HEK293 (cell line): ENCODE measurements around the gene MAP2.

Experiments used
- EGR2 ChIP-seq: fragments of 450-650 bp; formaldehyde crosslinking; IDR thresholded peaks from 2 replicates; pipeline ENCODE4 v1.5.1; 2016; ENCODE audit warnings: low read depth, missing biosample characterization, missing genetic modification characterization
- GLI2 ChIP-seq: fragments of 450-650 bp; formaldehyde crosslinking; IDR thresholded peaks from 2 replicates; pipeline ENCODE4; 2017; ENCODE audit warnings: missing biosample characterization, missing genetic modification characterization, low read depth, borderline replicate concordance
- PRDM1 ChIP-seq: fragments of 450-650 bp; formaldehyde crosslinking; IDR thresholded peaks from 2 replicates; pipeline ENCODE4; 2016; ENCODE audit warnings: missing biosample characterization, missing genetic modification characterization
- RBAK ChIP-seq: fragments of 450-650 bp; formaldehyde crosslinking; IDR thresholded peaks from 2 replicates; pipeline ENCODE4 v1.5.1; 2016; ENCODE audit warnings: missing biosample characterization, missing genetic modification characterization
- SP2 ChIP-seq: fragments of 450-650 bp; formaldehyde crosslinking; IDR thresholded peaks from 2 replicates; pipeline ENCODE4 v1.5.1; 2016; ENCODE audit warnings: missing biosample characterization, missing genetic modification characterization
- TCF7L2 ChIP-seq: IDR thresholded peaks from 2 replicates; pipeline ENCODE4 v1.6.1; 2011; ENCODE audit warnings: low read depth, mild to moderate bottlenecking, inconsistent platforms, low read length, moderate library complexity, borderline replicate concordance
- YY1 ChIP-seq: fragments of 450-650 bp; formaldehyde crosslinking; IDR thresholded peaks from 2 replicates; pipeline ENCODE4 v1.5.1; 2018; ENCODE audit warnings: missing biosample characterization, missing genetic modification characterization
- ZEB2 ChIP-seq: fragments of 450-650 bp; formaldehyde crosslinking; IDR thresholded peaks from 2 replicates; pipeline ENCODE4 v1.5.1; 2016; ENCODE audit warnings: missing biosample characterization, missing genetic modification characterization
- ZIC2 ChIP-seq: fragments of 450-650 bp; formaldehyde crosslinking; IDR thresholded peaks from 2 replicates; pipeline ENCODE4 v1.5.1; 2016; ENCODE audit warnings: missing biosample characterization, missing genetic modification characterization
- ZNF19 ChIP-seq: fragments of 450-650 bp; formaldehyde crosslinking; IDR thresholded peaks from 2 replicates; pipeline ENCODE4; 2016; ENCODE audit warnings: missing biosample characterization, missing genetic modification characterization, low read depth
- ZNF248 ChIP-seq: fragments of 450-650 bp; formaldehyde crosslinking; IDR thresholded peaks from 2 replicates; pipeline ENCODE4 v1.5.1; 2017; ENCODE audit warnings: missing biosample characterization, missing genetic modification characterization
- ZNF341 ChIP-seq: fragments of 450-650 bp; formaldehyde crosslinking; IDR thresholded peaks from 2 replicates; pipeline ENCODE4; 2016; ENCODE audit warnings: low read depth, missing biosample characterization, missing genetic modification characterization
- ZNF37A ChIP-seq: fragments of 450-650 bp; IDR thresholded peaks from 2 replicates; pipeline ENCODE4 v1.5.1; 2018; ENCODE audit warnings: missing biosample characterization, missing genetic modification characterization
- ZNF404 ChIP-seq: fragments of 450-650 bp; formaldehyde crosslinking; IDR thresholded peaks from 2 replicates; pipeline ENCODE4 v1.5.1; 2017; ENCODE audit warnings: missing biosample characterization, missing genetic modification characterization
- ZNF514 ChIP-seq: fragments of 450-650 bp; formaldehyde crosslinking; IDR thresholded peaks from 2 replicates; pipeline ENCODE4 v1.5.1; 2016; ENCODE audit warnings: missing biosample characterization, missing genetic modification characterization
- ZNF529 ChIP-seq: fragments of 450-650 bp; formaldehyde crosslinking; IDR thresholded peaks from 2 replicates; pipeline ENCODE4 v1.5.1; 2017; ENCODE audit warnings: missing genetic modification characterization, missing biosample characterization; ENCODE audit not compliant: insufficient replicate concordance
- ZNF660 ChIP-seq: fragments of 450-650 bp; IDR thresholded peaks from 2 replicates; pipeline ENCODE4 v1.5.1; 2018; ENCODE audit warnings: missing biosample characterization, mild to moderate bottlenecking, missing genetic modification characterization
- ZNF791 ChIP-seq: fragments of 450-650 bp; formaldehyde crosslinking; IDR thresholded peaks from 2 replicates; pipeline ENCODE4 v1.5.1; 2016; ENCODE audit warnings: missing biosample characterization, missing genetic modification characterization
- TF ChIP-seq, protein P1 (sequence below): fragments of 450-650 bp; formaldehyde crosslinking; IDR thresholded peaks from 2 replicates; pipeline ENCODE4 v1.5.1; 2016; ENCODE audit warnings: missing biosample characterization, missing genetic modification characterization
- TF ChIP-seq, protein P2 (sequence below): fragments of 450-650 bp; formaldehyde crosslinking; IDR thresholded peaks from 2 replicates; pipeline ENCODE4 v1.5.1; 2017; ENCODE audit warnings: missing biosample characterization, missing genetic modification characterization
- TF ChIP-seq, protein P3 (sequence below): fragments of 450-650 bp; formaldehyde crosslinking; IDR thresholded peaks from 2 replicates; pipeline ENCODE4 v1.5.1; 2016; ENCODE audit warnings: missing biosample characterization, missing genetic modification characterization
- TF ChIP-seq, protein P4 (sequence below): fragments of 450-650 bp; formaldehyde crosslinking; IDR thresholded peaks from 2 replicates; pipeline ENCODE4 v1.5.1; 2016; ENCODE audit warnings: missing biosample characterization, missing genetic modification characterization, borderline replicate concordance
- TF ChIP-seq, protein P5 (sequence below): fragments of 450-650 bp; formaldehyde crosslinking; IDR thresholded peaks from 2 replicates; pipeline ENCODE4 v1.5.1; 2016; ENCODE audit warnings: missing biosample characterization, missing genetic modification characterization
- TF ChIP-seq, protein P6 (sequence below): fragments of 450-650 bp; formaldehyde crosslinking; IDR thresholded peaks from 2 replicates; pipeline ENCODE4 v1.5.1; 2016; ENCODE audit warnings: missing biosample characterization, missing genetic modification characterization, borderline replicate concordance
- TF ChIP-seq, protein P7 (sequence below): fragments of 450-650 bp; formaldehyde crosslinking; IDR thresholded peaks from 2 replicates; pipeline ENCODE4 v1.5.0; 2017; ENCODE audit warnings: missing biosample characterization, missing genetic modification characterization, borderline replicate concordance

Gene MAP2

DNA sequence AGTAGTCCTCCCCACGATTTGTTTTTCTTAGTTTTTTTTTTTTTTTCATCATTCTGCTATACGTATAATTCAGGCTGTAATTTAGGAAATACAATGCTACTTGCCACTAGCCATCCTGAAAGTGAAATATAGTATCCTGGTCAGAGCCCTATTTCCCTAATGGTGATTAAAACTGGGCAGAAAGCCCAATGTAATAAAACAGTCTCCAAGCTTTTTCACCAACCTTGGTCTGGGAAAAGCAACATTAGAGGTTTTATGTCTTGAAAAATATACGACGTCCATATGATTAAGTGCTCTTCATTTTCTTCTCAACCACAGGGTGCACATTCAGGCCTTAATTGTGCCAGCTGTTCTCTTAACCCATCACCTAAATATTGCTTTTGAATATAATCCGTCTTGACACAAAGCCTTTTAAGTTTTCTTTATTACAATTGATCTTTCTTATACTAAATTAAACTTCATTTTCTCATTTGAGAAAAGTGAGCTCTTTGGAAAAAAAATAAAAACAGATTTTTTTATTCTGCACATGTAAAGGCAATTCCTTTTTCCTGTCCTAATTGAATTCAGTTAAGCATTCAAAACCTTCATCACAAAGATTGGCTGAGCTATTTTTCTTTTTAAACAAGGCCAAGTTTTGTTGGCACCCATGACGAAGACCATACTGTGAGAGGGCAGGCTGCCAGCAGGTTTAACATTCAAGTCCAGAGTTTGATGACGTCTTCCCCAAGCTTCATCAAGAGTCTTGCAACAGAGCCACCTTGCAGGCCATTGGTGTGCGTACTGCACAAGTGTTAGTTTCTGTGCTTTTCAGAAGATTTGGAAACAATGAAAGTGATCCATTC, 52.7 kb downstream of the MAP2 start (continued):
- TF ChIP-seq, protein P1, sequence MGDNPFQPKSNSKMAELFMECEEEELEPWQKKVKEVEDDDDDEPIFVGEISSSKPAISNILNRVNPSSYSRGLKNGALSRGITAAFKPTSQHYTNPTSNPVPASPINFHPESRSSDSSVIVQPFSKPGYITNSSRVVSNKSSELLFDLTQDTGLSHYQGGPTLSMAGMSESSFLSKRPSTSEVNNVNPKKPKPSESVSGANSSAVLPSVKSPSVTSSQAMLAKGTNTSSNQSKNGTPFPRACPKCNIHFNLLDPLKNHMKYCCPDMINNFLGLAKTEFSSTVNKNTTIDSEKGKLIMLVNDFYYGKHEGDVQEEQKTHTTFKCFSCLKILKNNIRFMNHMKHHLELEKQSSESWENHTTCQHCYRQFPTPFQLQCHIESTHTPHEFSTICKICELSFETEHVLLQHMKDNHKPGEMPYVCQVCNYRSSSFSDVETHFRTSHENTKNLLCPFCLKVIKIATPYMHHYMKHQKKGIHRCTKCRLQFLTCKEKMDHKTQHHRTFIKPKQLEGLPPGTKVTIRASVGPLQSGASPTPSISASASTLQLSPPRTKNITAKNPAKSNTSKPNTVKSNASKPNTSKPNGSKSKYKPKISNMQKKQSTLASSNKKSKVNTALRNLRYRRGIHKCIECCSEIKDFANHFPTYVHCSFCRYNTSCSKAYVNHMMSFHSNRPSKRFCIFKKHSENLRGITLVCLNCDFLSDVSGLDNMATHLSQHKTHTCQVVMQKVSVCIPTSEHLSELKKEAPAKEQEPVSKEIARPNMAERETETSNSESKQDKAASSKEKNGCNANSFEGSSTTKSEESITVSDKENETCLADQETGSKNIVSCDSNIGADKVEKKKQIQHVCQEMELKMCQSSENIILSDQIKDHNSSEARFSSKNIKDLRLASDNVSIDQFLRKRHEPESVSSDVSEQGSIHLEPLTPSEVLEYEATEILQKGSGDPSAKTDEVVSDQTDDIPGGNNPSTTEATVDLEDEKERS: no peak
- TF ChIP-seq ZNF529 (tag by site-specific recombination): no peak
- TF ChIP-seq ZEB2 (tag by site-specific recombination): peak; percentile 74
- 0 out of 2 replicates have a peak, but pooled peaks have one; percentile 50 for TF ChIP-seq PRDM1
- peak; percentile 51 for TF ChIP-seq ZIC2 (tag by site-specific recombination)
- TF ChIP-seq, protein P2, sequence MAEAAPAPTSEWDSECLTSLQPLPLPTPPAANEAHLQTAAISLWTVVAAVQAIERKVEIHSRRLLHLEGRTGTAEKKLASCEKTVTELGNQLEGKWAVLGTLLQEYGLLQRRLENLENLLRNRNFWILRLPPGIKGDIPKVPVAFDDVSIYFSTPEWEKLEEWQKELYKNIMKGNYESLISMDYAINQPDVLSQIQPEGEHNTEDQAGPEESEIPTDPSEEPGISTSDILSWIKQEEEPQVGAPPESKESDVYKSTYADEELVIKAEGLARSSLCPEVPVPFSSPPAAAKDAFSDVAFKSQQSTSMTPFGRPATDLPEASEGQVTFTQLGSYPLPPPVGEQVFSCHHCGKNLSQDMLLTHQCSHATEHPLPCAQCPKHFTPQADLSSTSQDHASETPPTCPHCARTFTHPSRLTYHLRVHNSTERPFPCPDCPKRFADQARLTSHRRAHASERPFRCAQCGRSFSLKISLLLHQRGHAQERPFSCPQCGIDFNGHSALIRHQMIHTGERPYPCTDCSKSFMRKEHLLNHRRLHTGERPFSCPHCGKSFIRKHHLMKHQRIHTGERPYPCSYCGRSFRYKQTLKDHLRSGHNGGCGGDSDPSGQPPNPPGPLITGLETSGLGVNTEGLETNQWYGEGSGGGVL (tag by site-specific recombination): no peak
- TF ChIP-seq ZNF514 (tag by site-specific recombination): no peak
- no peak for TF ChIP-seq ZNF404 (tag by site-specific recombination)
- TF ChIP-seq, protein P3, sequence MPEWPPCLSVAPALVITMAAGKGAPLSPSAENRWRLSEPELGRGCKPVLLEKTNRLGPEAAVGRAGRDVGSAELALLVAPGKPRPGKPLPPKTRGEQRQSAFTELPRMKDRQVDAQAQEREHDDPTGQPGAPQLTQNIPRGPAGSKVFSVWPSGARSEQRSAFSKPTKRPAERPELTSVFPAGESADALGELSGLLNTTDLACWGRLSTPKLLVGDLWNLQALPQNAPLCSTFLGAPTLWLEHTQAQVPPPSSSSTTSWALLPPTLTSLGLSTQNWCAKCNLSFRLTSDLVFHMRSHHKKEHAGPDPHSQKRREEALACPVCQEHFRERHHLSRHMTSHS (tag by site-specific recombination): no peak
- no peak for TF ChIP-seq RBAK
- TF ChIP-seq GLI2 (tag by site-specific recombination): peak; percentile 67; the same call in 1 of the 2 replicates
- TF ChIP-seq ZNF19 (tag by site-specific recombination): no peak
- peak; percentile 67 for TF ChIP-seq ZNF341 (tag by site-specific recombination)
- peak; percentile 83 for TF ChIP-seq TCF7L2
- TF ChIP-seq, protein P4, sequence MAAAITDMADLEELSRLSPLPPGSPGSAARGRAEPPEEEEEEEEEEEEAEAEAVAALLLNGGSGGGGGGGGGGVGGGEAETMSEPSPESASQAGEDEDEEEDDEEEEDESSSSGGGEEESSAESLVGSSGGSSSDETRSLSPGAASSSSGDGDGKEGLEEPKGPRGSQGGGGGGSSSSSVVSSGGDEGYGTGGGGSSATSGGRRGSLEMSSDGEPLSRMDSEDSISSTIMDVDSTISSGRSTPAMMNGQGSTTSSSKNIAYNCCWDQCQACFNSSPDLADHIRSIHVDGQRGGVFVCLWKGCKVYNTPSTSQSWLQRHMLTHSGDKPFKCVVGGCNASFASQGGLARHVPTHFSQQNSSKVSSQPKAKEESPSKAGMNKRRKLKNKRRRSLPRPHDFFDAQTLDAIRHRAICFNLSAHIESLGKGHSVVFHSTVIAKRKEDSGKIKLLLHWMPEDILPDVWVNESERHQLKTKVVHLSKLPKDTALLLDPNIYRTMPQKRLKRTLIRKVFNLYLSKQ (tag by site-specific recombination): no peak
- no peak for TF ChIP-seq YY1
- TF ChIP-seq, protein P5, sequence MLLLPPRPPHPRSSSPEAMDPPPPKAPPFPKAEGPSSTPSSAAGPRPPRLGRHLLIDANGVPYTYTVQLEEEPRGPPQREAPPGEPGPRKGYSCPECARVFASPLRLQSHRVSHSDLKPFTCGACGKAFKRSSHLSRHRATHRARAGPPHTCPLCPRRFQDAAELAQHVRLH (tag by site-specific recombination): 0 out of 2 replicates have a peak, but pooled peaks have one; percentile 47
- TF ChIP-seq, protein P6, sequence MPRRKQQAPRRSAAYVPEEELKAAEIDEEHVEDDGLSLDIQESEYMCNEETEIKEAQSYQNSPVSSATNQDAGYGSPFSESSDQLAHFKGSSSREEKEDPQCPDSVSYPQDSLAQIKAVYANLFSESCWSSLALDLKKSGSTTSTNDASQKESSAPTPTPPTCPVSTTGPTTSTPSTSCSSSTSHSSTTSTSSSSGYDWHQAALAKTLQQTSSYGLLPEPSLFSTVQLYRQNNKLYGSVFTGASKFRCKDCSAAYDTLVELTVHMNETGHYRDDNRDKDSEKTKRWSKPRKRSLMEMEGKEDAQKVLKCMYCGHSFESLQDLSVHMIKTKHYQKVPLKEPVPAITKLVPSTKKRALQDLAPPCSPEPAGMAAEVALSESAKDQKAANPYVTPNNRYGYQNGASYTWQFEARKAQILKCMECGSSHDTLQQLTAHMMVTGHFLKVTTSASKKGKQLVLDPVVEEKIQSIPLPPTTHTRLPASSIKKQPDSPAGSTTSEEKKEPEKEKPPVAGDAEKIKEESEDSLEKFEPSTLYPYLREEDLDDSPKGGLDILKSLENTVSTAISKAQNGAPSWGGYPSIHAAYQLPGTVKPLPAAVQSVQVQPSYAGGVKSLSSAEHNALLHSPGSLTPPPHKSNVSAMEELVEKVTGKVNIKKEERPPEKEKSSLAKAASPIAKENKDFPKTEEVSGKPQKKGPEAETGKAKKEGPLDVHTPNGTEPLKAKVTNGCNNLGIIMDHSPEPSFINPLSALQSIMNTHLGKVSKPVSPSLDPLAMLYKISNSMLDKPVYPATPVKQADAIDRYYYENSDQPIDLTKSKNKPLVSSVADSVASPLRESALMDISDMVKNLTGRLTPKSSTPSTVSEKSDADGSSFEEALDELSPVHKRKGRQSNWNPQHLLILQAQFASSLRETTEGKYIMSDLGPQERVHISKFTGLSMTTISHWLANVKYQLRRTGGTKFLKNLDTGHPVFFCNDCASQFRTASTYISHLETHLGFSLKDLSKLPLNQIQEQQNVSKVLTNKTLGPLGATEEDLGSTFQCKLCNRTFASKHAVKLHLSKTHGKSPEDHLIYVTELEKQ (tag by site-specific recombination): peak; percentile 81
- TF ChIP-seq SP2 (tag by site-specific recombination): no peak
- TF ChIP-seq ZNF37A (tag by site-specific recombination): no peak
- TF ChIP-seq, protein P7, sequence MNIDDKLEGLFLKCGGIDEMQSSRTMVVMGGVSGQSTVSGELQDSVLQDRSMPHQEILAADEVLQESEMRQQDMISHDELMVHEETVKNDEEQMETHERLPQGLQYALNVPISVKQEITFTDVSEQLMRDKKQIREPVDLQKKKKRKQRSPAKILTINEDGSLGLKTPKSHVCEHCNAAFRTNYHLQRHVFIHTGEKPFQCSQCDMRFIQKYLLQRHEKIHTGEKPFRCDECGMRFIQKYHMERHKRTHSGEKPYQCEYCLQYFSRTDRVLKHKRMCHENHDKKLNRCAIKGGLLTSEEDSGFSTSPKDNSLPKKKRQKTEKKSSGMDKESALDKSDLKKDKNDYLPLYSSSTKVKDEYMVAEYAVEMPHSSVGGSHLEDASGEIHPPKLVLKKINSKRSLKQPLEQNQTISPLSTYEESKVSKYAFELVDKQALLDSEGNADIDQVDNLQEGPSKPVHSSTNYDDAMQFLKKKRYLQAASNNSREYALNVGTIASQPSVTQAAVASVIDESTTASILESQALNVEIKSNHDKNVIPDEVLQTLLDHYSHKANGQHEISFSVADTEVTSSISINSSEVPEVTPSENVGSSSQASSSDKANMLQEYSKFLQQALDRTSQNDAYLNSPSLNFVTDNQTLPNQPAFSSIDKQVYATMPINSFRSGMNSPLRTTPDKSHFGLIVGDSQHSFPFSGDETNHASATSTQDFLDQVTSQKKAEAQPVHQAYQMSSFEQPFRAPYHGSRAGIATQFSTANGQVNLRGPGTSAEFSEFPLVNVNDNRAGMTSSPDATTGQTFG: no peak
- TF ChIP-seq ZNF248 (tag by site-specific recombination): no peak
- peak; percentile 45 for TF ChIP-seq ZNF660
- TF ChIP-seq ZNF791 (tag by site-specific recombination): no peak
- TF ChIP-seq EGR2 (tag by site-specific recombination): no peak
